GM18511 (cell line): ENCODE results near the gene LDAF1.
"Not testable (repeated sequence)": the region's sequence is repeated elsewhere in the genome, so short reads cannot be mapped to it uniquely, and the experiment has no call there.

Source experiments
- ATAC-seq: cut with Tn5 transposase; IDR thresholded peaks from one replicate; pipeline ENCODE4 v1.9.1; 2021; ENCODE audit warnings: mild to moderate bottlenecking, moderate library complexity; ENCODE audit not compliant: unreplicated experiment

LDAF1 gene

GRCh38 chr16:21161211-21161610 lies 2.7 kb downstream of the LDAF1 start:
- ATAC-seq, result no peak

- ATAC-seq, result no peak
Measured at GRCh38 chr16:21162661-21163151, 4.2 kb downstream of the LDAF1 start.

- no peak for ATAC-seq
Measured at GRCh38 chr16:21163576-21163975, 5.1 kb downstream of the LDAF1 start.

GRCh38 chr16:21164521-21165168 lies 6.2 kb downstream of the LDAF1 start:
- no peak for ATAC-seq

GRCh38 chr16:21166561-21166961 lies 8.1 kb downstream of the LDAF1 start:
- ATAC-seq, result no peak

GRCh38 chr16:21167360-21167759 lies 8.9 kb downstream of the LDAF1 start:
- no peak for ATAC-seq

- no peak for ATAC-seq
Measured at GRCh38 chr16:21167929-21168602, 9.6 kb downstream of the LDAF1 start.

- no peak for ATAC-seq
Measured at GRCh38 chr16:21169249-21169981, 10.9 kb downstream of the LDAF1 start.

GRCh38 chr16:21170116-21170515 lies 11.6 kb downstream of the LDAF1 start:
- not testable (repeated sequence) for ATAC-seq

- ATAC-seq, result no peak
Measured at GRCh38 chr16:21172650-21173049, 14.2 kb downstream of the LDAF1 start.

GRCh38 chr16:21175397-21175796 lies 16.9 kb downstream of the LDAF1 start:
- no peak for ATAC-seq

GRCh38 chr16:21179126-21179982 lies 20.9 kb downstream of the LDAF1 start:
- no peak for ATAC-seq

- ATAC-seq, result no peak
Measured at GRCh38 chr16:21179983-21180365, 21.5 kb downstream of the LDAF1 start.

GRCh38 chr16:21183995-21184394 lies 25.5 kb downstream of the LDAF1 start:
- no peak for ATAC-seq

GRCh38 chr16:21184834-21185233 lies 26.4 kb downstream of the LDAF1 start:
- no peak for ATAC-seq

GRCh38 chr16:21185659-21186325 lies 27.3 kb downstream of the LDAF1 start:
- no peak for ATAC-seq

- no peak for ATAC-seq
Measured at GRCh38 chr16:21186326-21186691, 27.8 kb downstream of the LDAF1 start.

GRCh38 chr16:21189311-21189710 lies 30.8 kb downstream of the LDAF1 start:
- ATAC-seq, result no peak

- no peak for ATAC-seq
Measured at GRCh38 chr16:21190013-21190412, 31.5 kb downstream of the LDAF1 start.

GRCh38 chr16:21190599-21190998 lies 32.1 kb downstream of the LDAF1 start:
- no peak for ATAC-seq
